GM10248 (cell line): Measurements from ENCODE around the gene SLC22A15.

Experiments
- CTCF ChIA-PET: fragments of 300-600 bp; sonication (Branson Sonifier 250); formaldehyde crosslinking; extraction: SDS; loops from one replicate; lab custom pipeline; 2021; ENCODE audit warnings: antibody characterized with exemption; lab: Yijun Ruan, JAX
- POLR2A ChIA-PET: fragments of 350-650 bp; sonication (Branson Sonifier 250); formaldehyde crosslinking; extraction: SDS; loops from one replicate; lab custom pipeline; 2020; ENCODE audit warnings: antibody characterized with exemption; lab: Yijun Ruan, JAX
- DNase-seq: peaks from one replicate; pipeline ENCODE4 v3.0.0; 2012; ENCODE audit errors: extremely low spot score
- CTCF ChIP-seq: IDR thresholded peaks from 2 replicates; pipeline ENCODE4 v1.5.1; 2012; ENCODE audit warnings: mild to moderate bottlenecking, low read depth; ENCODE audit errors: extremely low read depth, missing control alignments, control extremely low read depth

The SLC22A15 gene

GRCh38 chr1:115976062-115976920, at the start of gene SLC22A15:
Gene SLC22A15 (plus strand): TSS chr1:115976513. CDS start chr1:115976628, 115 bp downstream.
- TF ChIP-seq CTCF: no peak
- CTCF ChIA-PET: no interaction called here
- POLR2A ChIA-PET: no interaction called here
- peak; percentile 75 for DNase-seq

- CTCF ChIA-PET: no interaction called here
- no peak for TF ChIP-seq CTCF
- POLR2A ChIA-PET: no interaction called here
- no peak for DNase-seq
Observed at GRCh38 chr1:115927971-115928370, 48.3 kb upstream of the SLC22A15 start.

- no peak for TF ChIP-seq CTCF
- DNase-seq: no peak
- ChIA-PET CTCF (interaction anchor here (1.0 kb wide), 1 partner anchor 15 kb away, joined by 3 read pairs; no protein-coding TSS in a partner anchor), POLR2A (no interaction called here)
Observed at GRCh38 chr1:115929881-115930280, 46.4 kb upstream of the SLC22A15 start.

GRCh38 chr1:115933625-115934024, 42.7 kb upstream of the SLC22A15 start:
- CTCF ChIA-PET: interaction anchor here (1.0 to 3.1 kb wide), 3 partner anchors 10 to 47 kb away, joined by 4 to 9 read pairs (median 4); no protein-coding TSS in a partner anchor
- DNase-seq: no peak
- POLR2A ChIA-PET: no interaction called here
- TF ChIP-seq CTCF: no peak

- no peak for TF ChIP-seq CTCF
- POLR2A ChIA-PET: no interaction called here
- no peak for DNase-seq
- CTCF ChIA-PET: interaction anchor here (0.8 kb wide), 1 partner anchor 12 kb away, joined by 3 read pairs; no protein-coding TSS in a partner anchor
Observed at GRCh38 chr1:115939455-115939854, 36.9 kb upstream of the SLC22A15 start.

- TF ChIP-seq CTCF: no peak
- ChIA-PET POLR2A (no interaction called here), CTCF (interaction anchor here (1.5 to 2.8 kb wide), 2 partner anchors 9 to 22 kb away, joined by 3 to 11 read pairs; no protein-coding TSS in a partner anchor)
- no peak for DNase-seq
Observed at GRCh38 chr1:115946116-115946515, 30.2 kb upstream of the SLC22A15 start.
